WTC11 (cell line): ENCODE results near the gene ZNF57.

Experiments
- JUN ChIP-seq: sonication (generic); formaldehyde crosslinking; IDR thresholded peaks from 2 replicates; pipeline ENCODE4 v1.8.0; 2023; ENCODE audit warnings: mild to moderate bottlenecking, missing genetic modification reagents
- SP1 ChIP-seq: sonication (generic); formaldehyde crosslinking; conservative IDR thresholded peaks from 2 replicates; pipeline ENCODE4 v1.8.1; 2022; ENCODE audit warnings: missing genetic modification reagents
- STAT6 ChIP-seq: sonication (generic); formaldehyde crosslinking; conservative IDR thresholded peaks from 2 replicates; pipeline ENCODE4 v1.8.1; 2023; ENCODE audit warnings: mild to moderate bottlenecking, low read depth, missing genetic modification reagents, moderate library complexity
- TEAD4 ChIP-seq: sonication (generic); formaldehyde crosslinking; IDR thresholded peaks from 2 replicates; pipeline ENCODE4 v1.8.0; 2022; ENCODE audit warnings: mild to moderate bottlenecking, missing genetic modification reagents
- TP53 ChIP-seq: sonication (generic); formaldehyde crosslinking; IDR thresholded peaks from 2 replicates; pipeline ENCODE4 v1.8.1; 2023; ENCODE audit warnings: mild to moderate bottlenecking, missing genetic modification reagents
- ZBTB21 ChIP-seq: sonication (generic); formaldehyde crosslinking; IDR thresholded peaks from 2 replicates; pipeline ENCODE4 v1.8.1; 2023; ENCODE audit warnings: mild to moderate bottlenecking, missing genetic modification reagents, borderline replicate concordance
- TF ChIP-seq, protein P1 (sequence below): fragments of 200-600 bp; IDR thresholded peaks from 2 replicates; pipeline ENCODE4 v1.8.0; 2022; ENCODE audit warnings: antibody characterized with exemption
- TF ChIP-seq, protein P2 (sequence below): sonication (generic); formaldehyde crosslinking; IDR thresholded peaks from 2 replicates; pipeline ENCODE4 v1.8.1; 2023; ENCODE audit warnings: mild to moderate bottlenecking, missing genetic modification reagents, moderate library complexity

DNA sequence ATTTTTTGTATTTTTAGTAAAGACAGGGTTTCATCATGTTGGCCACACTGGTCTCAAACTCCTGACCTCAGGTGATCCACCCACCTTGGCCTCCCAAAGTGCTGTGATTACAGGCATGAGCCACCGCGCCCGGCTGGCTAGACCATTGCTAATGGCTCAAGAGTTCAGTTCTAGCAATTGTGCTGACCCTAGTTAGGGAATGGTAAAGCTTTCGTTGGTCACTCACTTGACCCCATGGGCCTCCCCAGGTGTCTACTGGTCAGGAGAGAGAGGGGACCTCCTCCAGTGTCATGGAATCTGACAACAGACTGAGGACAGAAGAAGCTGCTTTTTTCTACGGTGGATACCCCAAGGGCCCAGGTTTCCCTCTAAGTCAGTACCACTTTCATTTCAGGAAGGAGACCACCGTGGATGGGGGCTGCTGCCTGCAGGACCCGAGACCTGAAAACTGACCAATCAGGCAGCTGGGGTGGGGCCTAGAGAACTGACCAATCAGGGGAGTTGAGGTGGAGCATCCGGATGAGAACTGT is 34.2 kb upstream of the ZNF57 start:
- TF ChIP-seq, protein P1, sequence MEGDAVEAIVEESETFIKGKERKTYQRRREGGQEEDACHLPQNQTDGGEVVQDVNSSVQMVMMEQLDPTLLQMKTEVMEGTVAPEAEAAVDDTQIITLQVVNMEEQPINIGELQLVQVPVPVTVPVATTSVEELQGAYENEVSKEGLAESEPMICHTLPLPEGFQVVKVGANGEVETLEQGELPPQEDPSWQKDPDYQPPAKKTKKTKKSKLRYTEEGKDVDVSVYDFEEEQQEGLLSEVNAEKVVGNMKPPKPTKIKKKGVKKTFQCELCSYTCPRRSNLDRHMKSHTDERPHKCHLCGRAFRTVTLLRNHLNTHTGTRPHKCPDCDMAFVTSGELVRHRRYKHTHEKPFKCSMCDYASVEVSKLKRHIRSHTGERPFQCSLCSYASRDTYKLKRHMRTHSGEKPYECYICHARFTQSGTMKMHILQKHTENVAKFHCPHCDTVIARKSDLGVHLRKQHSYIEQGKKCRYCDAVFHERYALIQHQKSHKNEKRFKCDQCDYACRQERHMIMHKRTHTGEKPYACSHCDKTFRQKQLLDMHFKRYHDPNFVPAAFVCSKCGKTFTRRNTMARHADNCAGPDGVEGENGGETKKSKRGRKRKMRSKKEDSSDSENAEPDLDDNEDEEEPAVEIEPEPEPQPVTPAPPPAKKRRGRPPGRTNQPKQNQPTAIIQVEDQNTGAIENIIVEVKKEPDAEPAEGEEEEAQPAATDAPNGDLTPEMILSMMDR, result no peak
- TF ChIP-seq SP1 (CRISPR knock-in tag) (no peak), JUN (CRISPR knock-in tag) (no peak), TP53 (CRISPR knock-in tag) (no peak), STAT6 (CRISPR knock-in tag) (no peak), ZBTB21 (CRISPR knock-in tag) (no peak), TEAD4 (CRISPR knock-in tag) (no peak)
- TF ChIP-seq, protein P2, sequence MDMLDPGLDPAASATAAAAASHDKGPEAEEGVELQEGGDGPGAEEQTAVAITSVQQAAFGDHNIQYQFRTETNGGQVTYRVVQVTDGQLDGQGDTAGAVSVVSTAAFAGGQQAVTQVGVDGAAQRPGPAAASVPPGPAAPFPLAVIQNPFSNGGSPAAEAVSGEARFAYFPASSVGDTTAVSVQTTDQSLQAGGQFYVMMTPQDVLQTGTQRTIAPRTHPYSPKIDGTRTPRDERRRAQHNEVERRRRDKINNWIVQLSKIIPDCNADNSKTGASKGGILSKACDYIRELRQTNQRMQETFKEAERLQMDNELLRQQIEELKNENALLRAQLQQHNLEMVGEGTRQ (CRISPR knock-in tag), result no peak
